RWPE1 (cell line): ENCODE data around the gene MXRA8.

Experiments used
- CTCF ChIA-PET: fragments of 350-600 bp; sonication (Branson Sonifier 250); formaldehyde crosslinking; extraction: SDS; loops from one replicate; lab custom pipeline; 2021; lab: Yijun Ruan, JAX
- POLR2A ChIA-PET: fragments of 400-600 bp; formaldehyde crosslinking; extraction: SDS; loops from one replicate; lab custom pipeline; 2020; ENCODE audit warnings: antibody characterized with exemption; ENCODE audit not compliant: low non-redundant PET; lab: Yijun Ruan, JAX
- DNase-seq: peaks from one replicate; pipeline ENCODE4 v3.0.0; 2012; ENCODE audit warnings: low spot score
- H3K27ac ChIP-seq: fragments of 450-650 bp; 2 replicates; pipeline ENCODE4 v1.5.1; 2017
- TF ChIP-seq, protein P1 (sequence below): fragments of 450-650 bp; conservative IDR thresholded peaks from 2 replicates; pipeline ENCODE4 v1.5.1; 2017; ENCODE audit warnings: low read depth, mild to moderate bottlenecking

The MXRA8 gene

GRCh38 chr1:1336931-1337792, 21.2 kb downstream of the MXRA8 start:
- H3K27ac ChIP-seq, result peak overlapping the region; percentile 68
- ChIA-PET POLR2A (no interaction called here), CTCF (no interaction called here)
- DNase-seq, result no peak
- TF ChIP-seq, protein P1, sequence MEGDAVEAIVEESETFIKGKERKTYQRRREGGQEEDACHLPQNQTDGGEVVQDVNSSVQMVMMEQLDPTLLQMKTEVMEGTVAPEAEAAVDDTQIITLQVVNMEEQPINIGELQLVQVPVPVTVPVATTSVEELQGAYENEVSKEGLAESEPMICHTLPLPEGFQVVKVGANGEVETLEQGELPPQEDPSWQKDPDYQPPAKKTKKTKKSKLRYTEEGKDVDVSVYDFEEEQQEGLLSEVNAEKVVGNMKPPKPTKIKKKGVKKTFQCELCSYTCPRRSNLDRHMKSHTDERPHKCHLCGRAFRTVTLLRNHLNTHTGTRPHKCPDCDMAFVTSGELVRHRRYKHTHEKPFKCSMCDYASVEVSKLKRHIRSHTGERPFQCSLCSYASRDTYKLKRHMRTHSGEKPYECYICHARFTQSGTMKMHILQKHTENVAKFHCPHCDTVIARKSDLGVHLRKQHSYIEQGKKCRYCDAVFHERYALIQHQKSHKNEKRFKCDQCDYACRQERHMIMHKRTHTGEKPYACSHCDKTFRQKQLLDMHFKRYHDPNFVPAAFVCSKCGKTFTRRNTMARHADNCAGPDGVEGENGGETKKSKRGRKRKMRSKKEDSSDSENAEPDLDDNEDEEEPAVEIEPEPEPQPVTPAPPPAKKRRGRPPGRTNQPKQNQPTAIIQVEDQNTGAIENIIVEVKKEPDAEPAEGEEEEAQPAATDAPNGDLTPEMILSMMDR, result no peak

DNA sequence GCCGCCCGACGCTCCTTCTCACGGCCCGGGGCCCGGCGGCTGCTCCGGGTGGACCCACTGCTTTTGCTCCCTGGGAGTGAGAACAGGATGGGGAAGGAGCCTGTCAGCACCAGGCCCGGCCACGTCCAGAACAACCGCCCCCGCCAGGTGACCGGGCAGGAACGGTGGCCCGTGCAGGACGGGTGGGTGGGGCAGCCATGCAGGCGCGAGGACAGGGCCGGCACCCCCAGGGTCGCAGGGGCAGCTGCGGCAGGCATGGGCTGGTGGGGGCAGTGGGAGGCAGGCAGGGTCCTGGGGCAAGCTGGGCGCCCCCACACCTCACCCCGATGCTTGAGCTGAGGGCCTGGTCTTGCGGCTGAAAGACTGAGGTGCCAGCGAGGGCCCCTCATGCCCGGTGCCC, 21.9 kb downstream of the MXRA8 start:
- peak overlapping the region; percentile 68 for H3K27ac ChIP-seq
- ChIA-PET CTCF (interaction anchor here (0.9 kb wide), 1 partner anchor 37 kb away, joined by 3 read pairs; no protein-coding TSS in a partner anchor), POLR2A (no interaction called here)
- TF ChIP-seq, protein P1, result no peak
- no peak for DNase-seq

DNA sequence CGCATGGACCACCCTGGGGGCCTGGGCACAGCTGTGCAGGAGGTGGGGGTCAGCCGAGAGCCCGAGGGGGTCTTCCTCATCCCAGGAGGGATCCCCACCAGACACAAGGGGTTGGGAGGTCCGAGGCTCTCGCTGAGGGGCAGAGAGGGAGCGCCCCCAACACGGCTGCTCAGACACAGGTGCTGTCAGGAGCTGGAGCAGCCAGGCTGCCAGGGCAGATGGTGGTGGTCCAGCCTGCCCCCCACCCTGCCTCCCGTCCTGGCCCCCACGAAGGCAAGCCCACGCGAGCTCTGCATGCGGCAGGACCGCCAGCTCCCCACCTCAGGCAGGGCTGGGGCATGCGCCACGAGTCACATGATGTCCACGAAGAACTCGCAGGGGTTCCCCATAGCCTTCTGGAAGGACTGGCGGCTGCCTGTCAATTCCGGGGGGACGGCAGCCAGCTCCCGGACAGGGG, 22.5 kb downstream of the MXRA8 start:
- TF ChIP-seq, protein P1, result no peak
- POLR2A ChIA-PET, result no interaction called here
- no peak for DNase-seq
- H3K27ac ChIP-seq, result peak overlapping the region; percentile 68
- CTCF ChIA-PET, result interaction anchor here (0.9 kb wide), 1 partner anchor 36 kb away, joined by 3 read pairs; no protein-coding TSS in a partner anchor

GRCh38 chr1:1335283-1335682, 23.1 kb downstream of the MXRA8 start:
- CTCF ChIA-PET, result no interaction called here
- POLR2A ChIA-PET, result no interaction called here
- DNase-seq, result no peak
- TF ChIP-seq, protein P1, result no peak
- H3K27ac ChIP-seq, result peak overlapping the region; percentile 68

- no peak for DNase-seq
- TF ChIP-seq, protein P1, result no peak
- ChIA-PET POLR2A (interaction anchor here (0.6 kb wide), 1 partner anchor 63 kb away, joined by 4 read pairs; no protein-coding TSS in a partner anchor), CTCF (interaction anchor here (0.6 to 2.0 kb wide), 3 partner anchors 10 to 37 kb away, joined by 3 to 6 read pairs (median 4); no protein-coding TSS in a partner anchor)
- peak overlapping the region; percentile 68 for H3K27ac ChIP-seq
These were observed 23.5 kb downstream of the MXRA8 start for GRCh38 chr1:1334835-1335234.

DNA sequence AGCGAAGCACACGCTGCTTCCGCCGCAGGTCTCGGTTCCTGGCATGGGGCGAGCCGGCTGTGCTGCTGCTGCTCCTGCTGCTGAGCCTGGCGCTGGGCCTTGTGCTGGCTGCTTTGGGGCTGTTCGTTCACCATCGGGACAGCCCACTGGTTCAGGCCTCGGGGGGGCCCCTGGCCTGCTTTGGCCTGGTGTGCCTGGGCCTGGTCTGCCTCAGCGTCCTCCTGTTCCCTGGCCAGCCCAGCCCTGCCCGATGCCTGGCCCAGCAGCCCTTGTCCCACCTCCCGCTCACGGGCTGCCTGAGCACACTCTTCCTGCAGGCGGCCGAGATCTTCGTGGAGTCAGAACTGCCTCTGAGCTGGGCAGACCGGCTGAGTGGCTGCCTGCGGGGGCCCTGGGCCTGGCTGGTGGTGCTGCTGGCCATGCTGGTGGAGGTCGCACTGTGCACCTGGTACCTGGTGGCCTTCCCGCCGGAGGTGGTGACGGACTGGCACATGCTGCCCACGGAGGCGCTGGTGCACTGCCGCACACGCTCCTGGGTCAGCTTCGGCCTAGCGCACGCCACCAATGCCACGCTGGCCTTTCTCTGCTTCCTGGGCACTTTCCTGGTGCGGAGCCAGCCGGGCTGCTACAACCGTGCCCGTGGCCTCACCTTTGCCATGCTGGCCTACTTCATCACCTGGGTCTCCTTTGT, 24.7 kb downstream of the MXRA8 start:
- peak overlapping the region; percentile 68 for H3K27ac ChIP-seq
- POLR2A ChIA-PET, result no interaction called here
- TF ChIP-seq, protein P1, result no peak
- CTCF ChIA-PET, result interaction anchor here (1.2 to 2.0 kb wide), 2 partner anchors 12 to 38 kb away, joined by 4 to 6 read pairs; no protein-coding TSS in a partner anchor
- no peak for DNase-seq
